ENCODE measurements around the gene TXNL1. TPM values are rescaled to one million over a fixed set of nuclear protein-coding genes. Genes with fewer than 3 reads are reported as not detected.

Gene TXNL1
- polyA plus RNA-seq, 1 of the 3 experiments (the other 2 are of a cell fraction), result 39.7 TPM

DNA sequence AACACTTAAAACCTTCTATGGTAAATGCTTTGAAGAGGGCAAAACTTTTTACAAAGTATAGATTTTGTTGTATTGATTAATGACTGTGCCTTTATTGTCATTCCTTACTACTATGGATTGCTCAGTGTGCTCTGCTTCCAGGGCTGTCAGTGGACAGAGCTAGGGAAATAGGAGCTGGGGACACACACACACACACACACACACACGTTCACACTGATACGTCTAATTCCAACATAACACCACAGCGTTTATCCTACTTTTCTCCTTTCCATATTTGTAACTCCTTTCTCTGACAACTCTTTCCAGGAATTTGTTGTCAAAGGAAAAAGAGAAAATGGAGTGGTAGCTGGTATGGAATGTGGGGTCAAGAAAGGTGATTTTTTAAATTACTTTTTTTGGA lies 34.6 kb upstream of the TXNL1 start:
- no peaks in the 10 kb centered on the region; the same call in none of the 2 replicates for H3K79me2 ChIP-seq (ENCODE audit: insufficient read depth)
- CTCF ChIA-PET, result no interaction called here
- no peaks in the 10 kb centered on the region for H3K4me1 ChIP-seq (ENCODE audit: control insufficient read depth in 1 of 2, insufficient read depth in 2 of 2, low read depth in 1 of 2, low read length in 1 of 2)
- H3K36me3 ChIP-seq (replicated peaks in 1 of 2; ENCODE audit: control insufficient read depth in 1 of 2, insufficient read depth in 2 of 2, low read length in 1 of 2), result no peaks in the 10 kb centered on the region
- no peaks in the 10 kb centered on the region for H3F3A ChIP-seq (replicated peaks; ENCODE audit: insufficient read depth)
- no peaks in the 10 kb centered on the region for H4K20me1 ChIP-seq (ENCODE audit: insufficient read depth)
- POLR2A ChIA-PET, result no interaction called here
- H3K9me3 ChIP-seq, result no peaks in the 10 kb centered on the region
- H3K4me3 ChIP-seq (ENCODE audit: low read depth in 2 of 2, low read length in 1 of 2), result no peak overlapping the region
- no peak overlapping the region for H3K27ac ChIP-seq (ENCODE audit: low read depth in 2 of 2, low read length in 1 of 2)
- no peaks in the 10 kb centered on the region for H3K27me3 ChIP-seq (ENCODE audit: insufficient read depth)
- DNase-seq, result no peak
- no peaks in the 10 kb centered on the region for H3K9me2 ChIP-seq
- WGBS (ENCODE audit: low lambda C conversion rate), result 91% methylated on average over 3 of the region's 3 CpGs
- no peak overlapping the region for H3K4me2 ChIP-seq
- no peak overlapping the region for H3K9ac ChIP-seq
- no peak overlapping the region for H2AFZ ChIP-seq (ENCODE audit: low read depth)
- TF ChIP-seq TEAD4 (IDR thresholded peaks at IDR 0.05; ENCODE audit: borderline replicate concordance, insufficient read depth), result no peak
- TF ChIP-seq FOXM1 (IDR thresholded peaks at IDR 0.05; ENCODE audit: low read depth), result no peak
- TF ChIP-seq RXRA (IDR thresholded peaks at IDR 0.05; ENCODE audit: borderline replicate concordance, low read depth), result no peak

DNA sequence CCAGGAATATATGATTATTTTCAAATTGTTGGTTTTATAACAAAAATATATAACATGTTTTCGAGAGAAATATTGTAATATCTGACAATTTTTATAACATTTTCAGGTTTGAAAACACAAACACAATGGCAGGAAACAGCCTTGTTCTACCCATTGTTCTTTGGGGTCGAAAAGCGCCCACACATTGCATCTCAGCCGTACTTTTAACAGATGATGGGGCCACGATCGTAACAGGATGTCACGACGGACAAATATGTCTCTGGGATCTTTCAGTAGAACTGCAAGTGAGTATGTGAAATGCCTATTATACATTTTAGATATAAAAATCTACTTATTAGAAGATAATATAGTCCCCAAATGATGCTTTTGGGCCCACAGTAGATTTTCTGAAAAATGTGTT lies 34.0 kb upstream of the TXNL1 start:
- no peaks in the 10 kb centered on the region for H3K9me2 ChIP-seq
- WGBS (ENCODE audit: low lambda C conversion rate), result 83% methylated on average over 8 of the region's 8 CpGs

More for the DNA sequence above, 34.0 kb upstream of the TXNL1 start:
- no peak overlapping the region for H3K27ac ChIP-seq (ENCODE audit: low read depth in 2 of 2, low read length in 1 of 2)
- H3K9me3 ChIP-seq, result no peaks in the 10 kb centered on the region
- H2AFZ ChIP-seq (ENCODE audit: low read depth), result no peak overlapping the region
- CTCF ChIA-PET, result no interaction called here
- H3K4me1 ChIP-seq (ENCODE audit: control insufficient read depth in 1 of 2, insufficient read depth in 2 of 2, low read depth in 1 of 2, low read length in 1 of 2), result no peaks in the 10 kb centered on the region
- H3K36me3 ChIP-seq (replicated peaks in 1 of 2; ENCODE audit: control insufficient read depth in 1 of 2, insufficient read depth in 2 of 2, low read length in 1 of 2), result no peaks in the 10 kb centered on the region
- H4K20me1 ChIP-seq (ENCODE audit: insufficient read depth), result no peaks in the 10 kb centered on the region
- H3K79me2 ChIP-seq (ENCODE audit: insufficient read depth), result peaks cover 3% of the 10 kb centered on the region
- TF ChIP-seq EZH2phosphoT487 (IDR thresholded peaks at IDR 0.05; ENCODE audit: borderline replicate concordance, low read depth) (no peak), JUND (IDR thresholded peaks at IDR 0.05) (no peak), RCOR1 (IDR thresholded peaks at IDR 0.05; ENCODE audit: low read length) (no peak), GATA2 (CRISPR knock-in tag; IDR thresholded peaks at IDR 0.05) (no peak), ELF1 (IDR thresholded peaks at IDR 0.05) (no peak), YY1 (IDR thresholded peaks at IDR 0.05; ENCODE audit: low read depth) (no peak), MEF2A (IDR thresholded peaks at IDR 0.05; ENCODE audit: borderline replicate concordance, low read depth) (no peak), TCF12 (IDR thresholded peaks at IDR 0.05) (no peak), RAD21 (IDR thresholded peaks at IDR 0.05; ENCODE audit: low read length) (no peak), CHD2 (IDR thresholded peaks at IDR 0.05; ENCODE audit: low read length, partially characterized antibody) (no peak), TEAD4 (IDR thresholded peaks at IDR 0.05; ENCODE audit: borderline replicate concordance, insufficient read depth) (no peak)
- TF ChIP-seq, protein P1, sequence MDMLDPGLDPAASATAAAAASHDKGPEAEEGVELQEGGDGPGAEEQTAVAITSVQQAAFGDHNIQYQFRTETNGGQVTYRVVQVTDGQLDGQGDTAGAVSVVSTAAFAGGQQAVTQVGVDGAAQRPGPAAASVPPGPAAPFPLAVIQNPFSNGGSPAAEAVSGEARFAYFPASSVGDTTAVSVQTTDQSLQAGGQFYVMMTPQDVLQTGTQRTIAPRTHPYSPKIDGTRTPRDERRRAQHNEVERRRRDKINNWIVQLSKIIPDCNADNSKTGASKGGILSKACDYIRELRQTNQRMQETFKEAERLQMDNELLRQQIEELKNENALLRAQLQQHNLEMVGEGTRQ (IDR thresholded peaks at IDR 0.05; ENCODE audit: borderline replicate concordance, low read depth, low read length), result no peak
- TF ChIP-seq, protein P2, sequence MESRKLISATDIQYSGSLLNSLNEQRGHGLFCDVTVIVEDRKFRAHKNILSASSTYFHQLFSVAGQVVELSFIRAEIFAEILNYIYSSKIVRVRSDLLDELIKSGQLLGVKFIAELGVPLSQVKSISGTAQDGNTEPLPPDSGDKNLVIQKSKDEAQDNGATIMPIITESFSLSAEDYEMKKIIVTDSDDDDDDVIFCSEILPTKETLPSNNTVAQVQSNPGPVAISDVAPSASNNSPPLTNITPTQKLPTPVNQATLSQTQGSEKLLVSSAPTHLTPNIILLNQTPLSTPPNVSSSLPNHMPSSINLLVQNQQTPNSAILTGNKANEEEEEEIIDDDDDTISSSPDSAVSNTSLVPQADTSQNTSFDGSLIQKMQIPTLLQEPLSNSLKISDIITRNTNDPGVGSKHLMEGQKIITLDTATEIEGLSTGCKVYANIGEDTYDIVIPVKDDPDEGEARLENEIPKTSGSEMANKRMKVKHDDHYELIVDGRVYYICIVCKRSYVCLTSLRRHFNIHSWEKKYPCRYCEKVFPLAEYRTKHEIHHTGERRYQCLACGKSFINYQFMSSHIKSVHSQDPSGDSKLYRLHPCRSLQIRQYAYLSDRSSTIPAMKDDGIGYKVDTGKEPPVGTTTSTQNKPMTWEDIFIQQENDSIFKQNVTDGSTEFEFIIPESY (IDR thresholded peaks at IDR 0.05; ENCODE audit: borderline replicate concordance, low read depth), result no peak
- TF ChIP-seq, protein P3, sequence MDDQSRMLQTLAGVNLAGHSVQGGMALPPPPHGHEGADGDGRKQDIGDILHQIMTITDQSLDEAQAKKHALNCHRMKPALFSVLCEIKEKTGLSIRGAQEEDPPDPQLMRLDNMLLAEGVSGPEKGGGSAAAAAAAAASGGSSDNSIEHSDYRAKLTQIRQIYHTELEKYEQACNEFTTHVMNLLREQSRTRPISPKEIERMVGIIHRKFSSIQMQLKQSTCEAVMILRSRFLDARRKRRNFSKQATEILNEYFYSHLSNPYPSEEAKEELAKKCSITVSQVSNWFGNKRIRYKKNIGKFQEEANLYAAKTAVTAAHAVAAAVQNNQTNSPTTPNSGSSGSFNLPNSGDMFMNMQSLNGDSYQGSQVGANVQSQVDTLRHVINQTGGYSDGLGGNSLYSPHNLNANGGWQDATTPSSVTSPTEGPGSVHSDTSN (IDR thresholded peaks at IDR 0.05), result no peak
- TF ChIP-seq, protein P4, sequence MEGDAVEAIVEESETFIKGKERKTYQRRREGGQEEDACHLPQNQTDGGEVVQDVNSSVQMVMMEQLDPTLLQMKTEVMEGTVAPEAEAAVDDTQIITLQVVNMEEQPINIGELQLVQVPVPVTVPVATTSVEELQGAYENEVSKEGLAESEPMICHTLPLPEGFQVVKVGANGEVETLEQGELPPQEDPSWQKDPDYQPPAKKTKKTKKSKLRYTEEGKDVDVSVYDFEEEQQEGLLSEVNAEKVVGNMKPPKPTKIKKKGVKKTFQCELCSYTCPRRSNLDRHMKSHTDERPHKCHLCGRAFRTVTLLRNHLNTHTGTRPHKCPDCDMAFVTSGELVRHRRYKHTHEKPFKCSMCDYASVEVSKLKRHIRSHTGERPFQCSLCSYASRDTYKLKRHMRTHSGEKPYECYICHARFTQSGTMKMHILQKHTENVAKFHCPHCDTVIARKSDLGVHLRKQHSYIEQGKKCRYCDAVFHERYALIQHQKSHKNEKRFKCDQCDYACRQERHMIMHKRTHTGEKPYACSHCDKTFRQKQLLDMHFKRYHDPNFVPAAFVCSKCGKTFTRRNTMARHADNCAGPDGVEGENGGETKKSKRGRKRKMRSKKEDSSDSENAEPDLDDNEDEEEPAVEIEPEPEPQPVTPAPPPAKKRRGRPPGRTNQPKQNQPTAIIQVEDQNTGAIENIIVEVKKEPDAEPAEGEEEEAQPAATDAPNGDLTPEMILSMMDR (IDR thresholded peaks at IDR 0.05), result no peak
- no peak overlapping the region for H3K9ac ChIP-seq
- H3K4me3 ChIP-seq (ENCODE audit: low read depth in 2 of 2, low read length in 1 of 2), result no peak overlapping the region
- POLR2A ChIA-PET, result no interaction called here
- no peak overlapping the region for H3K4me2 ChIP-seq
- no peak for DNase-seq
- H3K27me3 ChIP-seq (ENCODE audit: insufficient read depth), result no peaks in the 10 kb centered on the region
- H3F3A ChIP-seq (replicated peaks; ENCODE audit: insufficient read depth), result no peaks in the 10 kb centered on the region

Measured in SK-N-SH (cell line).